Hematopoietic multipotent progenitor cell treated with erythropoietin and hydrocortisone succinate and interleukin-3 and kit ligand, for 6 days (in vitro differentiated cells): ENCODE results near the gene HMGA1.

ENCODE experiments used
- DNase-seq: peaks from one replicate; pipeline ENCODE4 v3.0.0-alpha.2; 2015

HMGA1 gene

GRCh38 chr6:34225551-34225950 lies 11.1 kb upstream of the HMGA1 start:
- no peak for DNase-seq

GRCh38 chr6:34226066-34226465 lies 10.6 kb upstream of the HMGA1 start:
- no peak for DNase-seq

GRCh38 chr6:34226731-34227586 lies 9.7 kb upstream of the HMGA1 start:
- DNase-seq: no peak

GRCh38 chr6:34227761-34228421 lies 8.8 kb upstream of the HMGA1 start:
- DNase-seq: no peak

- no peak for DNase-seq
Observed at GRCh38 chr6:34229877-34230276, 6.8 kb upstream of the HMGA1 start.

GRCh38 chr6:34230653-34231371 lies 5.9 kb upstream of the HMGA1 start:
- peak; percentile 57 for DNase-seq

GRCh38 chr6:34231566-34232336 lies 4.9 kb upstream of the HMGA1 start:
- DNase-seq: no peak

GRCh38 chr6:34232901-34233300 lies 3.8 kb upstream of the HMGA1 start:
- no peak for DNase-seq

- DNase-seq: no peak
Observed at GRCh38 chr6:34233867-34234266, 2.8 kb upstream of the HMGA1 start.

GRCh38 chr6:34234667-34235306 lies 1.9 kb upstream of the HMGA1 start:
- DNase-seq: no peak

GRCh38 chr6:34235307-34236130 lies 1.2 kb upstream of the HMGA1 start:
- peak; percentile 77 for DNase-seq

- peak; percentile 84 for DNase-seq
Observed at GRCh38 chr6:34236131-34236442, 586 bp upstream of the HMGA1 start.

GRCh38 chr6:34237316-34237721 lies 646 bp downstream of the HMGA1 start:
- DNase-seq: no peak

GRCh38 chr6:34237722-34238584 lies 1.3 kb downstream of the HMGA1 start:
- peak; percentile 85 for DNase-seq

GRCh38 chr6:34238585-34239499 lies 2.2 kb downstream of the HMGA1 start:
- no peak for DNase-seq

- no peak for DNase-seq
Observed at GRCh38 chr6:34239500-34239825, 2.8 kb downstream of the HMGA1 start.

- DNase-seq: no peak
Observed at GRCh38 chr6:34239893-34240292, 3.2 kb downstream of the HMGA1 start.

- no peak for DNase-seq
Observed at GRCh38 chr6:34240329-34241248, 3.9 kb downstream of the HMGA1 start.
